GM19438 (cell line): ENCODE data around the gene CCL18.
"Not testable (repeated sequence)": the region's sequence is repeated elsewhere in the genome, so short reads cannot be mapped to it uniquely, and the experiment has no call there.

ENCODE experiments used
- ATAC-seq: cut with Tn5 transposase; IDR thresholded peaks from one replicate; pipeline ENCODE4 v1.9.1; 2021; ENCODE audit warnings: low read depth; ENCODE audit not compliant: unreplicated experiment

CCL18 gene

DNA sequence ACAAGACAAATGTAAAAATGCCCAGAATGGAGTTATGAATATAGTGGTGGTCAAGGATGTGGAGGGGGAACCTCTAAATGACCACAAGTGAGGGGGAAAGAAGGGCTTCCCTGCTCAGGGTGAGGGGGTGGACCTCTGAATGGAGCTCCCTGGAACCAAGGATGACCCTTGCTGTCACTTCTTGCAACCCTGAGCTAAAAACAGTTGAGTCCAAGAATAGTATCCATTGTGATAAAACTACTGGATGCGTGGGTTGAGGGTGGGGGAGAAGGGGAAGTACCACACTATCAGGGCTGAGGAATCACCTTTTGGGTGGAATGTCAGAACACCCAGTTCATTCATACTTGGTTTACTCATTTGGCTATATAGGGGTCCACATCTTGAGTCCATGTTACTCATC is 34.9 kb downstream of the CCL18 start:
- ATAC-seq = not testable (repeated sequence)

DNA sequence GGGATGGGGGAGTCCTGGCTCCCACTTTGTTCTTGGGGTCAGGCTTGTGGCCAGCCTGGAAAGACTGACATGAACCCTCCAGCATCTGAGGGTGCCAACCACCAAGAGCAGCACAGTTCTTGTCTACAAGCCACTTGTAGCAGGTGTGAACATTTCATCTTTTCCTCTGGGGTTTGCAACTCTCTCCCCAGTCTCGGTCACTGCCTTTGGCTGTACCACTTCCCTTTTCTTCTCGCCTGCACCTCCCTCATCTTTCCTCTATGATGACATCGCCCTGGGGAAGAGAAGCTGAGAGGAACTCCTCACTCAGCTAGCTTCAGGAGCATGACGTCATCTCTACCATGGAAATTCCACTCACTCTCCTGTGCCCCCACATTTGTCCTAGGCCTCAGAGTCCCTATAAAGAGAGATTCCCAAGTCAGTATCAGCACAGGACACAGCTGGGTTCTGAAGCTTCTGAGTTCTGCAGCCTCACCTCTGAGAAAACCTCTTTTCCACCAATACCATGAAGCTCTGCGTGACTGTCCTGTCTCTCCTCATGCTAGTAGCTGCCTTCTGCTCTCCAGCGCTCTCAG is 39.4 kb downstream of the CCL18 start, which contains the start of gene CCL4:
CCL4 (plus strand) TSS at position 427 of the 575 bp plus-strand sequence; CDS start at position 506, 79 bp downstream.
- ATAC-seq = peak; percentile 73

DNA sequence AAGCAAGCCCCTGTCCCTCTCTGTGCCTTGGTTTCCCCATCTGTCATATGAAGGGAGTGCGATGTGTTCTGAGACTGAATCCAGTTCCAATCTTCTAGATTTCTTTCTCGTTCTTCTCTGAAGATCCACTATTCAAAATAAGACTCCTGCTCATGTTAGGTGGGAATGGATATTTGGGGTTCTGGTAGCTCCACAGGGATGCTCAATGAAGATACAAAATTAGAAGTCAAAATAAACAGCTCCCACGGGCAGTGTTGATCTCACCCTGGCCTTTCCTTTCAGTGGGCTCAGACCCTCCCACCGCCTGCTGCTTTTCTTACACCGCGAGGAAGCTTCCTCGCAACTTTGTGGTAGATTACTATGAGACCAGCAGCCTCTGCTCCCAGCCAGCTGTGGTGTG is 40.2 kb downstream of the CCL18 start:
- ATAC-seq = not testable (repeated sequence)

DNA sequence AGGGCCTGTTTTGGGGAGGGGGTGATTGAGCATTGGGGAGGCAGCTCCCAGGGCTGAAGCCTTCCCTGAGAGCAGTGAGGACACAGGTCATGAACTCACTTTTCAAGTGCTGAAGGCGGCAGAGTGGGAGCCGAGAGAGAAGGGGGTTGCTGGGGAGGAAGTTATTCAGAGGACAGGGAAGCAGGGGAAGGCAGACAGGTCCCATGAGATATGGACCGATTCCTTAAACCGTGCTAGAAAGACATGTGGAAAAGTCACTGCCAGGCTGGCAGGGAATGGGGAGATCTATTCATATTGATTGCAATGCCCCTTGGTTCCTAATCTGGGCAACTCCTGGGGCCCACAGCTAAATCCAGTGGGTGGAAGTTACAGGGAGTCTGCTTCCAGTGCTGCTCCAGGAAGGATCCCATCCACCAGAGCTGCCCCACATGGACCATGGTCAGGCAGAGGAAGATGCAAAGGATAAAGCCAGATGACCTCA is 40.7 kb downstream of the CCL18 start:
- no peak for ATAC-seq

DNA sequence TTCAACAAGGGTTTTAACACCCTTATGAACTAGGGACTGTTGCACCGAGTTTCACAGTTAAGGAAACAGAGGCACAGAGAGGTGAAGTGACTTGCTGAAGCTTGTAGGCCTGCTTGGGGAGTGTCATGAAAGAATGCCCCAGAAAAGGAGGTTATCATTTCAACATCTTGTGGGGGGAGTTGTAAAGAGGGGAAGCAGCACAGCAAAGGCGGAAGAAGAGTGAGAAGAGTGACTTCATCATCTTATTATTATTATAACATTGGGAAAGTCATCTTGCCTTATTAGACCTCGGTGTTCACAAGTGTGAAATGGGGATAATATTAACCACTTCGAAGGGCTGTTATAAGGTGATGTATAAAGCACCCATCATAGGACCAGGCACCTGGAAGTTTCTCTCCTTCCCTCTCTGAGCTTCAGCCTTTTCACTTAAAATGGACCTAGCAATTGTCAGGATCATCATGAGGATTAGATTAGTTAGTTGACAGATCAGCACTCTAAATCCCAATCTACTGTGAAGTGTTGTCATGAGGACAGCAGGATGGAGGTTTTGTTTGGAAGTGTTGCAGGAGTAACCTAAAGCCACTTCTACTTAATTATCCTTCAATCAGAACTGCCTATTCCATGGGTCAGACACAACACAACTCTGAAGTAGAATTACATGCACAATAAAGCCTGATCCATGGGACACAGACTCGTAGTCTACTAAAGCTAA is 41.9 kb downstream of the CCL18 start:
- ATAC-seq = no peak

DNA sequence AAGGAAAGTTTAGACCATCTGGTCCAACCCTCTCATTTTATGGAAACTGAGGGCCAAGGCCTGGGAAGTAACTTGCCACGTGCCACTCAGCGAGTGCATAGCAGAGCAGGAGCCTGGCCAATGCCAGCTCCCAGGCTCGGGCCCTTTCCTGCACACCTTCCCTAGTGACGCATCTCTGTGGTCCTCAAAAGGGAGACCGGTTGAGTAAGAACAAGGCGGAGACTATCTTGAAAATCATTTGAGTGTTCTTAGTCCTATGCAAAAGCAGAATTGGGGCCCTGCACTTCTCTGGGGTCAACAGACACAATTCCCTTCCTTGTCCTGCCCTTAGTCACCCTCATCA is 42.4 kb downstream of the CCL18 start:
- no peak for ATAC-seq

DNA sequence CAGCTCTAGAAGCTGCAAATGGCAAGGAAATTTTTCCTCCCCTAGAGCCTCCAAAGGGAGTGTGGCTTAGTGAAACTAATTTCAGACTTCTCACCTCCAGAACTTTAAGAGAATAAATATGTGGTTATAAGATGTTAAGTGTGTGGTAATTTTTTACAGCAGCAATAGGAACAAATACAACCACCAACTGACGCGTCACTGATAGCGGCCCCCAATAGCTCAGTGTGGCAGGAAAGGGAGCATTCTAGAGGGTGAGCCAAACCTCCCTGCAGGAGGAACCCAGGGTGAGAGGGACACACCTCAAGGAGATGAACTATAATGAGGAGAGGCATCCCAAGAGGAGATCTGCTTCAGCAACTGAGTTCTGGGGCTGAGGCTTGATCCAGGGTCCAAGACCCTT is 43.6 kb downstream of the CCL18 start:
- no peak for ATAC-seq

DNA sequence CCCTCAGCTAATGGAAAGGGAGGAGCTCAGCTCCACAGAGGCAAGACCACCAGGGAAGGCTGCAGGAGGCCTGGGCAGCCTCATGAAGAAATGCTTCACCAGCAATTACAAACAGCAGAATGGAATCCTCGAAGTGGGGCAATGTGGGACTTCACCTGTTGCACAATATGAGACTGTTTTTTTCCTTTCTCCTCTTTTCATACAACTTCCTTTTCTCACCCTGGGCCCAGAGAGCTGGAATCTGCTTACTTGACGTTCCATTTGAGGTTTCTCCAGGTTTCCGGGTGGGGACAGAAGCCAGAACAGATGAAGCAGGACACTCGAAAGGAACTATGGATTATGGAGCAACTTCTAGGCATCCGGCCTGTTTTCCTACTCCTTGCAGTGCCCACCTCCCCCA is 44.2 kb downstream of the CCL18 start:
- not testable (repeated sequence) for ATAC-seq

DNA sequence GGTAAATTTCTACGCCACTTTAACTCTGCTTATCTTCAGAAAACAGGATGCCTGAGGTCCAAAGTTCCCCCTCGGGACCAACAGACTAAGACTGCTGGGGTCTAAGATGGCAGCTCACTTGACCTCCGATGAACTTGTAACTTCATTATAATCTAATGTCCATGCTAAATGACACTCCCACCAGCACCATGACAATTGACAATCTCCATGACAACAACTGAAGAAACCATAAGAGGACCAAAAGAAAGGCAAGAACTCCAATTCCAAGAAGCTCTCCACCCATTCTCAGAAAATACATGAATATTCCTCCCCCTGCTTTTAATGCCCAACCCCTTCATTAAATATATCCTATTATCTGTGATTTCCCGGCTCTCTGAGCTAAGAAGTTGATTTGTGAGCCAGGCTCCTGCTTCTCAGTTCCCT is 47.0 kb downstream of the CCL18 start:
- ATAC-seq = no peak

DNA sequence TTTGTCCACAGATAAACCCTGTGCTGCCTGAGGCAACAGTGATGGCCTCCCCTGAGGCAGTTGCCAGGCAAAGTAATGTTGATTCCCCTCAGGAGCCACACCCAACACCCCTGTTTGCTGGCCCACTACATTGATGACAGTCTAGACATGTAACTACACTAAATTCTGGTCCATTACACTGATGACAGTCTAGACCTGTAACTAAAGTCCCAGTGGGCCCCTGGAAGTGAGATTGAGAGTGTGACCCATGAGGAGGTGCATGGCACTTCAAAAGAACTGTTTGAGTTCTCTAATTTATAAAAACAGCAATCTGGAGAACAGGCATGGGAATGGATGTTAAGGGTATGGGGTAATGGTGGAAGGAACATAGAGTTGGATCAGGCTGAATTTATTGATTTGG is 48.5 kb downstream of the CCL18 start:
- ATAC-seq = no peak

DNA sequence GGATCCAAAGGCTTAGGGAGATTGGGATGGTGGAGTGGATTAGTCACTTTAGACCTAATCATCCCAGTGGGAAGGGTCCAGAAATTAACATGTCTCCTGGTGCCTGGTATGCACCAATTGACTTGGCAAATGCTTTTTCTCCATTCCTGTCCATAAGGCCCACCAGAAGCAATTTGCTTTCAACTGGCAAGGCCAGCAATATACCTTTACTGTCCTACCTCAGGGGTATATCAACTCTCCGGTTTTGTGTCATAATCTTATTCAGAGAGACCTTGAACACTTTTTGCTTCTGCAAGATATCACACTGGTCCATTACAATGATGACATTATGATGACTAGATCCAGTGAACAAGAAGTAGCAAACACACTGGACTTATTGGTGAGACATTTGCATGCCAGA is 49.1 kb downstream of the CCL18 start:
- ATAC-seq = not testable (repeated sequence)

DNA sequence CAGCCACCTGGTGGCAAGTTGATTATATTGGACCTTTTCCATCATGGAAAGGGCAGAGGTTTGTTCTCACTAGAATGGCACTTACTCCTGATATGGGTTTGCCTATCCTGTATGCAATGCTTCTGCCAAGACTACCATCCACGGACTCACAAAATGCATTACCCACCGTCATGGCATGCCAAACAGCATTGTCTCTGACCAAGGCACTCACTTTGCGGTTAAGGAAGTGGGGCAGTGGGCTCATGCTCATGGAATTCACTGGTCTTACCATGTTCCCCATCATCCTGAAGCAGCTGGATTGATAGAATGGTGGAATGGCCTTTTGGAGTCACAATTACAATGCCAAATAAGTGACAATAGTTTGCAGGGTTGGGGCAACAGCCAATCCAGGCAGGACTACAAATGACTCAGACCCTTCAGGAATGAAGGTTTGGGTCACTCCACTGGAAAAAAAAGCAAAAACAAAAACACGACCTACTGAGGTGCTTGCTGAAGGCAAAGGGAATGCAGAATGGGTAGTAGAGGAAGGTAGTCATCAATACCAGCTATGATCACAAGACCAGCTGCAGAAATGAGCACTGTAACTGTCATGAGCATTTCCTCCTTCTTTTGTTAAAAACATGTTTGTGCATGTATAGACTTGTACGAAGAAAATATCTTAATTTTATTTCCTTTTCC is 51.0 kb downstream of the CCL18 start:
- ATAC-seq = not testable (repeated sequence)

DNA sequence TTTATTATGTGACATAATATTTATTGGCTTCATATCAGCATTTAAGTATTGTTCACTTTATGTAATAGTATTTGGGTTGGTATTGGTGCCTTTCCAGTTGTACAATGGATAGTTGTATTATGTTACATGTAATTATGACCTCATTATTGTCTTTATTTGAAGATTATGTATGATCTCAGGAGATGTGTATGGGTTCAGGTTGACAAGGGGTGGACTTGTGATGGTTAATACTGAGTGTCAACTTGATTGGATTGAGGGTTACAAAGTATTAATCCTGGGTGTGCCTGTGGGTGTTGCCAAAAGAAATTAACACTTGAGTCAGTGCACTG is 51.5 kb downstream of the CCL18 start:
- ATAC-seq = not testable (repeated sequence)

DNA sequence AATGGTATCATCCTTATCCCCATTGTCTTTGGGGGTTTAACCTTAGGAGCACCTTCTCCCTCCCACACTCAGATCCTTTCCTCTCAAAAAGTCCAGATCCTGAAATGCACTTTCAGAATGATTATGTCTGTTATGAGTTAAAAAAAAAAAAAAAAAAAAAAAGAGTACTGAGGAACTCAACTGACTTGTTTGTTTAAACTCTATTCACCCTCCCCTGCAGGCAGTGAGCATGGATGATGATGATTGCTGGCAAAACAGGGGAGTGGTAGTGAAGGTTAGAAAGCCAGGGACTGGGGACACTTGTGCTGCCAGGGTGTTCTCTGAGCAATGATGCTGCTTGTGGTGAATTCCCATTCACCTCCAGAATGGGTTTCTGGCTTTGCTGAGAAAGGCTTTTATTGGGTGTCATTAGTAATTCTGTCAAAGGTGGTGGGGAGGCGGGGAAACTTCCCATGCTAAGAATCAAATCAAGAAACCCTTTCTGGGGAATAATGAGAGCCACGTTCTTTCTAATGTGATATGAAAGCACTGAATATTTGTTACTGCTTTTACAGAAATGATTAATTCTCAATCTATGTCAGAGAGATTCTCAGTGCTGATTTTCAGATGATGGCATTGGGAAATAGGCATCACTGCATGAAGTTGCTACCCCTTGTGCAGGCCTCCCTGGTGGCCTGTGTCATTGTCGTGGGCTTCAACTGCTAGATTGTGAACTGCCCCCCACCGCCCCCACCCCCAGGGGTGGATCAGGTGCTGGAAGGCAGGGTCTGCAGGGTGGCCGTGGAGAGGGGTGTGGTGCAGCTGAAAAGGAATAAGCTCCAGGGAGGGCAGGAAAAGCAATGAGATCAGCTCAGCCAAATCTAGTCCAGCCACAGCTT is 53.7 kb downstream of the CCL18 start:
- ATAC-seq = no peak

DNA sequence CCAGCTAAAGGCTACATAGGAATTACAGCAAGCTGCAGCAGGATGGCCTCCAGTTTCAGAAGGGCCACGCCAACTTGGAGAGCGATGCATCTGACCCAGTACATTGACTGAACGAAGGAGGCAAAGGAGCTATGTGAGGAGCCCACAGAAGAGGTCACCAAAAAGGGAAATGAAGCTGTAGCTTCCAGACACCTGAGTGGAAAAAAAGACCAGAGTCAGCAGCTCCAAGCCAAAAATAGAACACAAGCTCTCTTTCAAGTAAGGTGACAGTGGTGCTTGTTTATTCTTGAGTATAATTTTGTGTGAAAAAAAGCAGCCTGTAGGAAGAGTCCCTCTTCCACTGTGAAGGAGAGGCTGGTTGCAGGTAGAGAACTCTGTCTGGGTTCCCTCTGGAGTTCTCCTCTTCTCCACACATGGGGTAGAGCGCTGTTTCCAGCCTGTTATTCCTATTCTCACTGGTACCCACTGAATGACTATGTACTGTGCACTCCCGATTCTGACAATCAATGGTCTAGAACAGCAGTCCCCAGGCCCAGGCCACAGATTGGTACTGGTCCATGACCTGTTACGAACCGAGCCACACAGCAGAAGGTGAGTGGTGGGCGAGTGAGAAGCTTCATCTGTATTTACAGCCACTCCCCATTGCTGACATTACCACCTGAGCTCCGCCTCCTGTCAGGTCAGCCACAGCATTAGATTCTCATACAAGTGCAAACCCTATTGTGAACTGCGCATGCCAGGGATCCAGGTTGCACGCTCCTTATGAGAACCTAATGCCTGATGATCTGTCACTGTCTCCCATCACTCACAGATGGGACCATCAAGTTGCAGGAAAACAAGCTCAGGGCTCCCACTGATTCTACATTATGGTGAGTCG is 54.6 kb downstream of the CCL18 start:
- ATAC-seq = no peak

DNA sequence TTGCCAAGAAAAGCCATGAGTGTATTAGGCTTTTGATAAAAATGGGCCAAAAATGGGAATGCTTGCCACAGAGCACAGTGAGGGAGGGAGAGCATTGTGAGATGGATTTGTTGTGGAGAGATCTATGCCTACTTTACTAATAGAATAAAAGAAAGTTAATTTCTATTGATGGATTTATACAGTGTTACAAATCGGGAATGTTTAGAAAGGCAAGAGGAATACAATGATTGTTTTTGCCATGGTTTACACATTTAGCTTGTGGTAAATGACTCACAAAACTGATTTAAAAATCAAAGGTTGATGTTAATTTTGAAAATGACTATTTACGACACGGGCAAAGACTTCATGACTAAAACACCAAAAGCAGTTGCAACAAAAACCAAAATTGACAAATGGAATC is 56.1 kb downstream of the CCL18 start:
- no peak for ATAC-seq

DNA sequence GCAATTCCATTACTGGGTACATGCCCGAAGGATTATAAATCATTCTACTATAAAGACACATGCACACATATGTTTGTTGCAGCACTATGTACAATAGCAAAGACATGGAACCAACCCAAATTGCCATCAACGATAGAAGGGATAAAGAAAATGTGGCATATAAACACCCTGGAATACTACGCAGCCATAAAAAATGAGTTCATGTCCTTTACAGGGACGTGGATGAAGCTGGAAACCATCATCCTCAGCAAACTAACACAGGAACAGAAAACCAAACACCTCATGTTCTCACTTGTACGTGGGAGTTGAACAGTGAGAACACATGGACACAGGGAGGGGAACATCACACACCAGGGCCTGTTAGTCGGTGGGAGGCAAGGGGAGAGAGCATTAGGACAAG is 57.0 kb downstream of the CCL18 start:
- not testable (repeated sequence) for ATAC-seq
